Liver (tissue), 9 donors: ENCODE data around the gene APBA1. TPM values are rescaled to one million over a fixed set of nuclear protein-coding genes. Genes with fewer than 3 reads are reported as not detected.

ENCODE experiments used
- DNase-seq: peaks from one replicate; pipeline ENCODE4 v3.0.0-alpha.2; 2017; ENCODE audit warnings: low spot score
- H3K27ac ChIP-seq, 2 donors: one replicate each; pipeline ENCODE4 v1.7.0; 2013; ENCODE audit warnings: inconsistent platforms in 2 of 2, low read length in 2 of 2, control low read depth in 1 of 2, low read depth in 1 of 2, mild to moderate bottlenecking in 1 of 2
- H3K27me3 ChIP-seq, 4 donors: one replicate each; pipeline versions ENCODE4 v1.6.1 to v1.7.0; 2013; ENCODE audit warnings: low read length in 3 of 4, inconsistent platforms in 1 of 4, mild to moderate bottlenecking in 1 of 4, moderate library complexity in 1 of 4; ENCODE audit not compliant: control insufficient read depth in 4 of 4, insufficient read depth in 4 of 4
- H3K36me3 ChIP-seq, 4 donors: one replicate each; pipeline versions ENCODE4 v1.6.1 to v1.7.0; 2013; ENCODE audit warnings: low read length in 3 of 4, mild to moderate bottlenecking in 3 of 4, low read depth in 1 of 4, moderate library complexity in 1 of 4; ENCODE audit not compliant: control insufficient read depth in 4 of 4, insufficient read depth in 3 of 4
- H3K4me1 ChIP-seq, 4 donors: one replicate each; pipeline versions ENCODE4 v1.6.1 to v1.7.0; 2013; ENCODE audit warnings: low read length in 3 of 4, mild to moderate bottlenecking in 3 of 4, moderate library complexity in 1 of 4; ENCODE audit not compliant: control insufficient read depth in 4 of 4, insufficient read depth in 4 of 4
- H3K4me3 ChIP-seq, 3 donors: one replicate each; pipeline versions ENCODE4 v1.6.1 to v1.7.0; 2013; ENCODE audit warnings: low read length in 3 of 3, control low read depth in 1 of 3, low read depth in 1 of 3, mild to moderate bottlenecking in 1 of 3
- H3K9ac ChIP-seq, 2 donors: one replicate each; pipeline ENCODE4 v1.7.0; 2013; ENCODE audit warnings: low read length in 2 of 2, mild to moderate bottlenecking in 2 of 2, moderate library complexity in 2 of 2, control low read depth in 1 of 2, low read depth in 1 of 2
- H3K9me3 ChIP-seq, 4 donors: one replicate each; pipeline versions ENCODE4 v1.6.1 to v1.7.0; 2013; ENCODE audit warnings: low read length in 3 of 4; ENCODE audit not compliant: control insufficient read depth in 4 of 4
- ATF3 ChIP-seq: IDR thresholded peaks from 2 replicates; pipeline ENCODE4 v1.6.1; 2016; ENCODE audit warnings: antibody characterized with exemption
- CTCF ChIP-seq: fragments of 150-350 bp; IDR thresholded peaks from 2 replicates; pipeline ENCODE4 v1.5.1; 2017; ENCODE audit warnings: improper control_type of control experiment, low read depth, low read length; ENCODE audit not compliant: missing input control
- EGR1 ChIP-seq, 2 donors: IDR thresholded peaks; 2 replicates each; pipeline ENCODE4 v1.6.1; 2016 to 2018; ENCODE audit warnings: antibody characterized with exemption in 2 of 2, low read depth in 2 of 2
- FOXA1 ChIP-seq: IDR thresholded peaks from 2 replicates; pipeline ENCODE4 v1.6.1; 2016; ENCODE audit warnings: antibody characterized with exemption
- FOXA2 ChIP-seq: IDR thresholded peaks from 2 replicates; pipeline ENCODE4 v1.6.1; 2016; ENCODE audit warnings: antibody characterized with exemption
- GABPA ChIP-seq, 2 donors: IDR thresholded peaks in 1 of 2; conservative IDR thresholded peaks in 1 of 2; 2 replicates each; pipeline ENCODE4 v1.6.1; 2016; ENCODE audit warnings: antibody characterized with exemption in 2 of 2, mild to moderate bottlenecking in 1 of 2, moderate library complexity in 1 of 2
- HNF4A ChIP-seq, 2 donors: conservative IDR thresholded peaks; 2 replicates each; pipeline ENCODE4 v1.6.1; 2016; ENCODE audit warnings: antibody characterized with exemption in 2 of 2, mild to moderate bottlenecking in 2 of 2
- HNF4G ChIP-seq: IDR thresholded peaks from 2 replicates; pipeline ENCODE4 v1.6.1; 2016; ENCODE audit warnings: antibody characterized with exemption
- JUND ChIP-seq, 2 donors: IDR thresholded peaks; 2 replicates each; pipeline ENCODE4 v1.6.1; 2016; ENCODE audit warnings: antibody characterized with exemption in 2 of 2
- NR2F2 ChIP-seq: IDR thresholded peaks from 2 replicates; pipeline ENCODE4 v1.6.1; 2016; ENCODE audit warnings: antibody characterized with exemption
- RAD21 ChIP-seq, 2 donors: IDR thresholded peaks; 2 replicates each; pipeline ENCODE4 v1.6.1; 2016; ENCODE audit warnings: antibody characterized with exemption in 2 of 2, mild to moderate bottlenecking in 2 of 2
- RXRA ChIP-seq, 2 donors: IDR thresholded peaks; 2 replicates each; pipeline ENCODE4 v1.6.1; 2017 to 2018; ENCODE audit warnings: antibody characterized with exemption in 2 of 2, mild to moderate bottlenecking in 1 of 2
- SP1 ChIP-seq: IDR thresholded peaks from 2 replicates; pipeline ENCODE4 v1.6.1; 2018; ENCODE audit warnings: antibody characterized with exemption, mild to moderate bottlenecking
- TAF1 ChIP-seq: conservative IDR thresholded peaks from 2 replicates; pipeline ENCODE4 v1.6.1; 2016; ENCODE audit warnings: antibody characterized with exemption, mild to moderate bottlenecking
- YY1 ChIP-seq: IDR thresholded peaks from 2 replicates; pipeline ENCODE4 v1.6.1; 2016; ENCODE audit warnings: antibody characterized with exemption, mild to moderate bottlenecking
- WGBS: extraction: QIAGEN DNeasy Blood & Tissue Kit; methylation state at CpG from one replicate; pipeline ENCODE4 v1.1.7; 2013; 5-methylcytosine and 5-hydroxymethylcytosine counted together
- polyA plus RNA-seq, 2 donors: library from polyadenylated mRNA; stranded (reverse) in 1 of 2; unstranded in 1 of 2; fragments of 200-250 nt in 1 of 2; fragments of >200 nt in 1 of 2; fragmentation: Nextera tagmentation in 1 of 2; extraction: Ambion mirVana in 1 of 2; gene quantifications; one replicate each; pipeline versions ENCODE4 v1.2.1 to v1.2.3, GENCODE V29; 2013 to 2015
- total RNA-seq, 2 donors: library from RNA; depleted of rRNA; stranded (reverse); fragments of >200 nt; gene quantifications; one replicate each; pipeline ENCODE4 v1.2.3, GENCODE V29; 2014
- TF ChIP-seq, protein P1 (sequence below): IDR thresholded peaks from 2 replicates; pipeline ENCODE4 v1.6.1; 2016; ENCODE audit warnings: antibody characterized with exemption
- TF ChIP-seq, protein P2 (sequence below): IDR thresholded peaks from 2 replicates; pipeline ENCODE4 v1.6.1; 2016; ENCODE audit warnings: antibody characterized with exemption, mild to moderate bottlenecking
- TF ChIP-seq, protein P3 (sequence below): IDR thresholded peaks from 2 replicates; pipeline ENCODE4 v1.6.1; 2016; ENCODE audit warnings: antibody characterized with exemption
- donor health status: healthy.
- donor health status: healthy.
- donor health status: healthy.
- donor health status: healthy.
- donor health status: healthy.

The APBA1 gene
- total and polyA plus RNA-seq, 4 donors = 2.8 to 19.0 (median 6.1) TPM

GRCh38 chr9:69569738-69570451, 102.3 kb downstream of the APBA1 start:
- TF ChIP-seq JUND (IDR thresholded peaks at IDR 0.05) = no peak
- no peak for TF ChIP-seq FOXA1
- TF ChIP-seq ATF3 = no peak
- no peak for TF ChIP-seq EGR1 (IDR thresholded peaks at IDR 0.05; ENCODE audit: low read depth in 2 of 2)
- no peak for TF ChIP-seq FOXA2
- TF ChIP-seq HNF4G = no peak
- TF ChIP-seq, protein P1, sequence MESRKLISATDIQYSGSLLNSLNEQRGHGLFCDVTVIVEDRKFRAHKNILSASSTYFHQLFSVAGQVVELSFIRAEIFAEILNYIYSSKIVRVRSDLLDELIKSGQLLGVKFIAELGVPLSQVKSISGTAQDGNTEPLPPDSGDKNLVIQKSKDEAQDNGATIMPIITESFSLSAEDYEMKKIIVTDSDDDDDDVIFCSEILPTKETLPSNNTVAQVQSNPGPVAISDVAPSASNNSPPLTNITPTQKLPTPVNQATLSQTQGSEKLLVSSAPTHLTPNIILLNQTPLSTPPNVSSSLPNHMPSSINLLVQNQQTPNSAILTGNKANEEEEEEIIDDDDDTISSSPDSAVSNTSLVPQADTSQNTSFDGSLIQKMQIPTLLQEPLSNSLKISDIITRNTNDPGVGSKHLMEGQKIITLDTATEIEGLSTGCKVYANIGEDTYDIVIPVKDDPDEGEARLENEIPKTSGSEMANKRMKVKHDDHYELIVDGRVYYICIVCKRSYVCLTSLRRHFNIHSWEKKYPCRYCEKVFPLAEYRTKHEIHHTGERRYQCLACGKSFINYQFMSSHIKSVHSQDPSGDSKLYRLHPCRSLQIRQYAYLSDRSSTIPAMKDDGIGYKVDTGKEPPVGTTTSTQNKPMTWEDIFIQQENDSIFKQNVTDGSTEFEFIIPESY = no peak
- TF ChIP-seq YY1 = no peak
- TF ChIP-seq, protein P2, sequence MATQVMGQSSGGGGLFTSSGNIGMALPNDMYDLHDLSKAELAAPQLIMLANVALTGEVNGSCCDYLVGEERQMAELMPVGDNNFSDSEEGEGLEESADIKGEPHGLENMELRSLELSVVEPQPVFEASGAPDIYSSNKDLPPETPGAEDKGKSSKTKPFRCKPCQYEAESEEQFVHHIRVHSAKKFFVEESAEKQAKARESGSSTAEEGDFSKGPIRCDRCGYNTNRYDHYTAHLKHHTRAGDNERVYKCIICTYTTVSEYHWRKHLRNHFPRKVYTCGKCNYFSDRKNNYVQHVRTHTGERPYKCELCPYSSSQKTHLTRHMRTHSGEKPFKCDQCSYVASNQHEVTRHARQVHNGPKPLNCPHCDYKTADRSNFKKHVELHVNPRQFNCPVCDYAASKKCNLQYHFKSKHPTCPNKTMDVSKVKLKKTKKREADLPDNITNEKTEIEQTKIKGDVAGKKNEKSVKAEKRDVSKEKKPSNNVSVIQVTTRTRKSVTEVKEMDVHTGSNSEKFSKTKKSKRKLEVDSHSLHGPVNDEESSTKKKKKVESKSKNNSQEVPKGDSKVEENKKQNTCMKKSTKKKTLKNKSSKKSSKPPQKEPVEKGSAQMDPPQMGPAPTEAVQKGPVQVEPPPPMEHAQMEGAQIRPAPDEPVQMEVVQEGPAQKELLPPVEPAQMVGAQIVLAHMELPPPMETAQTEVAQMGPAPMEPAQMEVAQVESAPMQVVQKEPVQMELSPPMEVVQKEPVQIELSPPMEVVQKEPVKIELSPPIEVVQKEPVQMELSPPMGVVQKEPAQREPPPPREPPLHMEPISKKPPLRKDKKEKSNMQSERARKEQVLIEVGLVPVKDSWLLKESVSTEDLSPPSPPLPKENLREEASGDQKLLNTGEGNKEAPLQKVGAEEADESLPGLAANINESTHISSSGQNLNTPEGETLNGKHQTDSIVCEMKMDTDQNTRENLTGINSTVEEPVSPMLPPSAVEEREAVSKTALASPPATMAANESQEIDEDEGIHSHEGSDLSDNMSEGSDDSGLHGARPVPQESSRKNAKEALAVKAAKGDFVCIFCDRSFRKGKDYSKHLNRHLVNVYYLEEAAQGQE = no peak
- no peak for TF ChIP-seq NR2F2
- TF ChIP-seq TAF1 = no peak
- H3K27ac ChIP-seq = no peak overlapping the region
- H3K4me1 ChIP-seq = peaks cover 1 to 26% (median 10%) of the 10 kb centered on the region in 4 donors
- H3K9ac ChIP-seq = no peak overlapping the region
- no peaks in the 10 kb centered on the region for H3K27me3 ChIP-seq
- no peaks in the 10 kb centered on the region for H3K9me3 ChIP-seq
- no peak overlapping the region for H3K4me3 ChIP-seq
- no peak for DNase-seq
- H3K36me3 ChIP-seq = no peaks in the 10 kb centered on the region
- WGBS = 64% methylated on average over 3 of the region's 3 CpGs

DNA sequence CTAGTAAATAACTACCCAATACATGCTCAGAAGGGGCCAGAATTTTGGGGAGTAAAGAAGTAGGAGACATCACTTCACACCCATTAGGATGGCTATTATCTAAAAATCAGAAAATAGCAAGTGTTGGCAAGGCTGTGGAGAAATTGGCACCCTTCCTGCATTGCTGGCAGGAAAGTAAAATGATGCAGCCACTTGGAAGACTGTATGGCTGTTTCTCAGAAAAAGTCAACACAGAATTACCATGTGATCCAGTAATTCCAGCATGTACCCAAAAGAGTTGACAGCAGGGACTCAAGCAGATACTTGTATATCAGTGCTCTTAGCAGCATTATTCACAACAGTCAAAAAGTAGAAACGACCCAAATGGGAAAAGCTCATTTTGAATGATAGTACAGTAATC, 107.6 kb downstream of the APBA1 start:
- peaks cover 0 to 15% (median 10%) of the 10 kb centered on the region in 4 donors for H3K4me1 ChIP-seq
- H3K9me3 ChIP-seq = no peaks in the 10 kb centered on the region
- H3K27me3 ChIP-seq = no peaks in the 10 kb centered on the region
- no peak overlapping the region for H3K4me3 ChIP-seq
- no peaks in the 10 kb centered on the region for H3K36me3 ChIP-seq
- no peak overlapping the region for H3K9ac ChIP-seq
- DNase-seq = no peak
- 64% methylated on average over 1 of the region's 1 CpG for WGBS
- no peak overlapping the region for H3K27ac ChIP-seq
- TF ChIP-seq FOXA1 = no peak
- TF ChIP-seq TAF1 = no peak
- TF ChIP-seq HNF4A (conservative IDR thresholded peaks at IDR 0.05) = no peak
- no peak for TF ChIP-seq FOXA2
- TF ChIP-seq NR2F2 = no peak
- TF ChIP-seq RXRA (IDR thresholded peaks at IDR 0.05) = no peak
- no peak for TF ChIP-seq JUND (IDR thresholded peaks at IDR 0.05)
- no peak for TF ChIP-seq SP1
- no peak for TF ChIP-seq GABPA (IDR thresholded peaks at IDR 0.05 in 1 of 2, conservative IDR thresholded peaks at IDR 0.05 in 1 of 2)
- TF ChIP-seq, protein P1 = no peak
- no peak for TF ChIP-seq YY1
- TF ChIP-seq HNF4G = no peak
- no peak for TF ChIP-seq CTCF
- no peak for TF ChIP-seq ATF3
- TF ChIP-seq, protein P3, sequence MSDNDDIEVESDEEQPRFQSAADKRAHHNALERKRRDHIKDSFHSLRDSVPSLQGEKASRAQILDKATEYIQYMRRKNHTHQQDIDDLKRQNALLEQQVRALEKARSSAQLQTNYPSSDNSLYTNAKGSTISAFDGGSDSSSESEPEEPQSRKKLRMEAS = no peak
- TF ChIP-seq EGR1 (IDR thresholded peaks at IDR 0.05; ENCODE audit: low read depth in 2 of 2) = no peak
- no peak for TF ChIP-seq RAD21 (IDR thresholded peaks at IDR 0.05)
